ENCODE measurements around the gene PCMT1.

Gene PCMT1

GRCh38 chr6:149756261-149756636, 6.7 kb downstream of the PCMT1 start:
- no peaks in the 10 kb centered on the region for H3K27me3 Mint-ChIP-seq
- H3K4me3 Mint-ChIP-seq: no peak overlapping the region
- H3K36me3 Mint-ChIP-seq: peaks cover 17 to 23% of the 10 kb centered on the region in 2 donors
- ATAC-seq (replicated peaks) (no peak), DNase-seq (no peak)
- H3K27ac Mint-ChIP-seq: no peak overlapping the region
- H3K9me3 Mint-ChIP-seq: no peaks in the 10 kb centered on the region
- peaks cover 12 to 31% of the 10 kb centered on the region in 2 donors for H3K4me1 Mint-ChIP-seq

GRCh38 chr6:149761438-149761837, 11.9 kb downstream of the PCMT1 start:
- no peak overlapping the region for H3K4me3 Mint-ChIP-seq
- peaks cover 16 to 33% of the 10 kb centered on the region in 2 donors for H3K4me1 Mint-ChIP-seq
- peak overlapping the region; percentile 16 for H3K27ac Mint-ChIP-seq
- no peaks in the 10 kb centered on the region for H3K27me3 Mint-ChIP-seq
- ATAC-seq (replicated peaks) (peak; percentile 99), DNase-seq (no peak)
- peaks cover 15 to 22% of the 10 kb centered on the region in 2 donors for H3K36me3 Mint-ChIP-seq
- peaks cover 2 to 4% of the 10 kb centered on the region in 2 donors for H3K9me3 Mint-ChIP-seq

GRCh38 chr6:149763866-149764265, 14.3 kb downstream of the PCMT1 start:
- Mint-ChIP-seq H3K27ac (no peak overlapping the region), H3K4me3 (no peak overlapping the region), H3K27me3 (no peaks in the 10 kb centered on the region), H3K4me1 (peaks cover 16 to 33% of the 10 kb centered on the region in 2 donors), H3K9me3 (peaks cover 6 to 8% of the 10 kb centered on the region in 2 donors), H3K36me3 (peaks cover 31 to 37% of the 10 kb centered on the region in 2 donors)
- DNase-seq (no peak), ATAC-seq (replicated peaks) (no peak)

GRCh38 chr6:149766156-149766769, 16.7 kb downstream of the PCMT1 start:
- Mint-ChIP-seq H3K4me1 (peaks cover 11 to 19% of the 10 kb centered on the region in 2 donors), H3K27me3 (no peaks in the 10 kb centered on the region), H3K4me3 (no peak overlapping the region), H3K36me3 (peaks cover 32 to 36% of the 10 kb centered on the region in 2 donors), H3K27ac (no peak overlapping the region), H3K9me3 (peaks cover 6 to 8% of the 10 kb centered on the region in 2 donors)
- DNase-seq: no peak
- no peak for ATAC-seq (replicated peaks)

- H3K27ac Mint-ChIP-seq: no peak overlapping the region
- peaks cover 0 to 1% of the 10 kb centered on the region in 2 donors for H3K4me1 Mint-ChIP-seq
- H3K36me3 Mint-ChIP-seq: peaks cover 35 to 39% of the 10 kb centered on the region in 2 donors
- no peak for DNase-seq
- H3K27me3 Mint-ChIP-seq: no peaks in the 10 kb centered on the region
- H3K4me3 Mint-ChIP-seq: no peak overlapping the region
- H3K9me3 Mint-ChIP-seq: peaks cover 6 to 8% of the 10 kb centered on the region in 2 donors
- no peak for ATAC-seq (replicated peaks)
Measured at GRCh38 chr6:149769676-149770075, 20.1 kb downstream of the PCMT1 start.

GRCh38 chr6:149771185-149771584, 21.6 kb downstream of the PCMT1 start:
- H3K4me1 Mint-ChIP-seq: peaks cover 0 to 1% of the 10 kb centered on the region in 2 donors
- H3K36me3 Mint-ChIP-seq: peaks cover 38 to 41% of the 10 kb centered on the region in 2 donors
- ATAC-seq (replicated peaks): no peak
- no peak overlapping the region for H3K4me3 Mint-ChIP-seq
- no peak for DNase-seq
- H3K27ac Mint-ChIP-seq: no peak overlapping the region
- no peaks in the 10 kb centered on the region for H3K27me3 Mint-ChIP-seq
- peaks cover 3 to 4% of the 10 kb centered on the region in 2 donors for H3K9me3 Mint-ChIP-seq

- peaks cover 0 to 1% of the 10 kb centered on the region in 2 donors for H3K4me1 Mint-ChIP-seq
- no peaks in the 10 kb centered on the region for H3K27me3 Mint-ChIP-seq
- no peak overlapping the region for H3K4me3 Mint-ChIP-seq
- H3K9me3 Mint-ChIP-seq: no peaks in the 10 kb centered on the region
- DNase-seq: no peak
- no peak overlapping the region for H3K27ac Mint-ChIP-seq
- no peak for ATAC-seq (replicated peaks)
- peaks cover 34 to 35% of the 10 kb centered on the region in 2 donors for H3K36me3 Mint-ChIP-seq
Measured at GRCh38 chr6:149771925-149772324, 22.4 kb downstream of the PCMT1 start.

GRCh38 chr6:149777624-149778023, 28.1 kb downstream of the PCMT1 start:
- H3K4me3 Mint-ChIP-seq: no peak overlapping the region
- H3K4me1 Mint-ChIP-seq: no peaks in the 10 kb centered on the region
- H3K36me3 Mint-ChIP-seq: peaks cover 21 to 27% of the 10 kb centered on the region in 2 donors

GRCh38 chr6:149779644-149779963, 30.1 kb downstream of the PCMT1 start:
- Mint-ChIP-seq H3K27me3 (no peaks in the 10 kb centered on the region), H3K36me3 (peaks cover 21 to 38% of the 10 kb centered on the region in 2 donors), H3K27ac (no peak overlapping the region), H3K4me3 (no peak overlapping the region), H3K9me3 (no peaks in the 10 kb centered on the region), H3K4me1 (no peaks in the 10 kb centered on the region)
- DNase-seq (no peak), ATAC-seq (replicated peaks) (no peak)

More at GRCh38 chr6:149777624-149778023, 28.1 kb downstream of the PCMT1 start:
- H3K27ac Mint-ChIP-seq: no peak overlapping the region
- no peaks in the 10 kb centered on the region for H3K27me3 Mint-ChIP-seq
- no peak for DNase-seq
- ATAC-seq (replicated peaks): no peak
- no peaks in the 10 kb centered on the region for H3K9me3 Mint-ChIP-seq

GRCh38 chr6:149781715-149782114, 32.2 kb downstream of the PCMT1 start:
- H3K36me3 Mint-ChIP-seq: peaks cover 12 to 32% of the 10 kb centered on the region in 2 donors
- DNase-seq: no peak
- H3K27ac Mint-ChIP-seq: no peak overlapping the region

GRCh38 chr6:149782337-149782736, 32.8 kb downstream of the PCMT1 start:
- ATAC-seq (replicated peaks) (no peak), DNase-seq (no peak)
- no peaks in the 10 kb centered on the region for H3K4me1 Mint-ChIP-seq
- no peaks in the 10 kb centered on the region for H3K27me3 Mint-ChIP-seq
- H3K4me3 Mint-ChIP-seq: no peak overlapping the region
- no peak overlapping the region for H3K27ac Mint-ChIP-seq
- H3K9me3 Mint-ChIP-seq: no peaks in the 10 kb centered on the region
- peaks cover 12 to 34% of the 10 kb centered on the region in 2 donors for H3K36me3 Mint-ChIP-seq

More at GRCh38 chr6:149781715-149782114, 32.2 kb downstream of the PCMT1 start:
- no peaks in the 10 kb centered on the region for H3K9me3 Mint-ChIP-seq
- H3K27me3 Mint-ChIP-seq: no peaks in the 10 kb centered on the region
- no peak overlapping the region for H3K4me3 Mint-ChIP-seq
- H3K4me1 Mint-ChIP-seq: no peaks in the 10 kb centered on the region
- no peak for ATAC-seq (replicated peaks)

GRCh38 chr6:149783551-149783950, 34.0 kb downstream of the PCMT1 start:
- H3K9me3 Mint-ChIP-seq: no peaks in the 10 kb centered on the region
- DNase-seq: no peak
- H3K4me3 Mint-ChIP-seq: no peak overlapping the region
- no peak overlapping the region for H3K27ac Mint-ChIP-seq
- no peaks in the 10 kb centered on the region for H3K27me3 Mint-ChIP-seq
- no peak for ATAC-seq (replicated peaks)
- peaks cover 15 to 35% of the 10 kb centered on the region in 2 donors for H3K36me3 Mint-ChIP-seq
- peaks cover 0 to 1% of the 10 kb centered on the region in 2 donors for H3K4me1 Mint-ChIP-seq

GRCh38 chr6:149806127-149806526, 56.6 kb downstream of the PCMT1 start:
- Mint-ChIP-seq H3K9me3 (no peaks in the 10 kb centered on the region), H3K27me3 (no peaks in the 10 kb centered on the region), H3K27ac (no peak overlapping the region), H3K4me1 (peaks cover 3 to 8% of the 10 kb centered on the region in 2 donors), H3K36me3 (peaks cover 22 to 34% of the 10 kb centered on the region in 2 donors), H3K4me3 (no peak overlapping the region)
- ATAC-seq (replicated peaks): peak in 1 of 2 donors; percentile 36
- DNase-seq: no peak

GRCh38 chr6:149809798-149810197, 60.3 kb downstream of the PCMT1 start:
- H3K27me3 Mint-ChIP-seq: no peaks in the 10 kb centered on the region
- H3K27ac Mint-ChIP-seq: peak overlapping the region; percentile 42
- H3K4me3 Mint-ChIP-seq: no peak overlapping the region
- peaks cover 25 to 41% of the 10 kb centered on the region in 2 donors for H3K36me3 Mint-ChIP-seq
- H3K9me3 Mint-ChIP-seq: no peaks in the 10 kb centered on the region
- DNase-seq (no peak), ATAC-seq (replicated peaks) (no peak)
- peaks cover 3 to 8% of the 10 kb centered on the region in 2 donors for H3K4me1 Mint-ChIP-seq

- peaks cover 2 to 6% of the 10 kb centered on the region in 2 donors for H3K4me1 Mint-ChIP-seq
- H3K9me3 Mint-ChIP-seq: no peaks in the 10 kb centered on the region
- peaks cover 20 to 33% of the 10 kb centered on the region in 2 donors for H3K36me3 Mint-ChIP-seq
- H3K4me3 Mint-ChIP-seq: no peak overlapping the region
- ATAC-seq (replicated peaks) (no peak), DNase-seq (no peak)
- no peaks in the 10 kb centered on the region for H3K27me3 Mint-ChIP-seq
- no peak overlapping the region for H3K27ac Mint-ChIP-seq
Measured at GRCh38 chr6:149813351-149813750, 63.8 kb downstream of the PCMT1 start.
